IgD-negative memory B cell (primary cell): ENCODE measurements around the gene NTN1. TPM values are rescaled to one million over a fixed set of nuclear protein-coding genes. Genes with fewer than 3 reads are reported as not detected.

Experiments used
- H3K27ac Mint-ChIP-seq, 3 donors: one replicate each; pipeline ENCODE4 v1.8.0; 2020 to 2022; ENCODE audit warnings: mild to moderate bottlenecking in 3 of 3, mixed read lengths in 3 of 3, moderate library complexity in 1 of 3
- H3K27me3 Mint-ChIP-seq: one replicate; pipeline ENCODE4 v1.8.0; 2021; ENCODE audit warnings: mixed read lengths
- H3K36me3 Mint-ChIP-seq: one replicate; pipeline ENCODE4 v1.8.0; 2020; ENCODE audit warnings: mild to moderate bottlenecking, mixed read lengths
- H3K4me1 Mint-ChIP-seq, 3 donors: one replicate each; pipeline ENCODE4 v1.8.0; 2020 to 2022; ENCODE audit warnings: mixed read lengths in 3 of 3, mild to moderate bottlenecking in 1 of 3
- H3K4me3 Mint-ChIP-seq, 4 donors: one replicate each; pipeline ENCODE4 v1.8.0; 2020 to 2022; ENCODE audit warnings: mild to moderate bottlenecking in 4 of 4, mixed read lengths in 4 of 4, moderate library complexity in 3 of 4
- H3K9me3 Mint-ChIP-seq, 3 donors: one replicate each; pipeline ENCODE4 v1.8.0; 2020 to 2021; ENCODE audit warnings: mixed read lengths in 3 of 3, mild to moderate bottlenecking in 1 of 3
- polyA plus RNA-seq: library from polyadenylated mRNA; unstranded; fragments of 300-500 nt; fragmentation: Illumina TruSeq; gene quantifications from one replicate; pipeline ENCODE4 v1.2.3, GENCODE V29; 2021

Gene NTN1
- polyA plus RNA-seq, 1 donor from 2014 or later: not detected

GRCh38 chr17:9212376-9213302 is 191.3 kb downstream of the NTN1 start:
- H3K27me3 Mint-ChIP-seq: no peaks in the 10 kb centered on the region
- H3K4me3 Mint-ChIP-seq: no peak overlapping the region
- no peaks in the 10 kb centered on the region for H3K36me3 Mint-ChIP-seq
- peaks cover 7 to 20% (median 10%) of the 10 kb centered on the region in 3 donors for H3K9me3 Mint-ChIP-seq
- H3K27ac Mint-ChIP-seq: no peak overlapping the region
- H3K4me1 Mint-ChIP-seq: no peaks in the 10 kb centered on the region

GRCh38 chr17:9213303-9213640 is 192.0 kb downstream of the NTN1 start:
- Mint-ChIP-seq H3K9me3 (peaks cover 7 to 20% (median 10%) of the 10 kb centered on the region in 3 donors), H3K27ac (no peak overlapping the region), H3K4me1 (no peaks in the 10 kb centered on the region), H3K27me3 (no peaks in the 10 kb centered on the region), H3K4me3 (no peak overlapping the region), H3K36me3 (no peaks in the 10 kb centered on the region)

GRCh38 chr17:9215465-9215864 is 194.2 kb downstream of the NTN1 start:
- Mint-ChIP-seq H3K27me3 (peaks cover 2% of the 10 kb centered on the region), H3K27ac (no peak overlapping the region), H3K4me3 (no peak overlapping the region), H3K4me1 (no peaks in the 10 kb centered on the region), H3K36me3 (no peaks in the 10 kb centered on the region), H3K9me3 (peaks cover 7 to 20% (median 10%) of the 10 kb centered on the region in 3 donors)

GRCh38 chr17:9217151-9218056 is 196.1 kb downstream of the NTN1 start:
- Mint-ChIP-seq H3K36me3 (no peaks in the 10 kb centered on the region), H3K4me3 (peak overlapping the region in 1 of 4 donors; percentile 70)

GRCh38 chr17:9218064-9218635 is 196.8 kb downstream of the NTN1 start:
- no peak overlapping the region for H3K27ac Mint-ChIP-seq
- no peaks in the 10 kb centered on the region for H3K4me1 Mint-ChIP-seq
- H3K27me3 Mint-ChIP-seq: peaks cover 2% of the 10 kb centered on the region
- no peak overlapping the region for H3K4me3 Mint-ChIP-seq
- no peaks in the 10 kb centered on the region for H3K36me3 Mint-ChIP-seq
- H3K9me3 Mint-ChIP-seq: peaks cover 7 to 20% (median 10%) of the 10 kb centered on the region in 3 donors

More at GRCh38 chr17:9217151-9218056, 196.1 kb downstream of the NTN1 start:
- Mint-ChIP-seq H3K4me1 (no peaks in the 10 kb centered on the region), H3K27me3 (peaks cover 2% of the 10 kb centered on the region), H3K27ac (no peak overlapping the region), H3K9me3 (peaks cover 7 to 20% (median 10%) of the 10 kb centered on the region in 3 donors)

- Mint-ChIP-seq H3K4me3 (no peak overlapping the region), H3K27me3 (peaks cover 2% of the 10 kb centered on the region)
Measured at GRCh38 chr17:9218911-9219310, 197.6 kb downstream of the NTN1 start.

GRCh38 chr17:9219631-9220397 is 198.5 kb downstream of the NTN1 start:
- Mint-ChIP-seq H3K4me3 (no peak overlapping the region), H3K4me1 (no peaks in the 10 kb centered on the region), H3K36me3 (no peaks in the 10 kb centered on the region), H3K27ac (no peak overlapping the region), H3K27me3 (peaks cover 2% of the 10 kb centered on the region), H3K9me3 (peaks cover 7 to 20% (median 10%) of the 10 kb centered on the region in 3 donors)

More at GRCh38 chr17:9218911-9219310, 197.6 kb downstream of the NTN1 start:
- H3K36me3 Mint-ChIP-seq: no peaks in the 10 kb centered on the region
- no peaks in the 10 kb centered on the region for H3K4me1 Mint-ChIP-seq
- H3K27ac Mint-ChIP-seq: no peak overlapping the region
- peaks cover 7 to 20% (median 10%) of the 10 kb centered on the region in 3 donors for H3K9me3 Mint-ChIP-seq

GRCh38 chr17:9220398-9221146 is 199.3 kb downstream of the NTN1 start:
- H3K4me3 Mint-ChIP-seq: peak overlapping the region in 1 of 4 donors; percentile 22
- no peaks in the 10 kb centered on the region for H3K4me1 Mint-ChIP-seq
- peaks cover 3 to 15% (median 7%) of the 10 kb centered on the region in 3 donors for H3K9me3 Mint-ChIP-seq
- H3K27me3 Mint-ChIP-seq: peaks cover 2% of the 10 kb centered on the region
- H3K36me3 Mint-ChIP-seq: no peaks in the 10 kb centered on the region
- peak overlapping the region in 1 of 3 donors; percentile 43 for H3K27ac Mint-ChIP-seq

- H3K27me3 Mint-ChIP-seq: peaks cover 2% of the 10 kb centered on the region
- no peak overlapping the region for H3K4me3 Mint-ChIP-seq
- H3K27ac Mint-ChIP-seq: no peak overlapping the region
- peaks cover 0 to 7% (median 0%) of the 10 kb centered on the region in 3 donors for H3K9me3 Mint-ChIP-seq
- H3K4me1 Mint-ChIP-seq: no peaks in the 10 kb centered on the region
- H3K36me3 Mint-ChIP-seq: no peaks in the 10 kb centered on the region
Measured at GRCh38 chr17:9221147-9221921, 200.0 kb downstream of the NTN1 start.

GRCh38 chr17:9221922-9222180 is 200.5 kb downstream of the NTN1 start:
- Mint-ChIP-seq H3K4me3 (no peak overlapping the region), H3K36me3 (no peaks in the 10 kb centered on the region)

GRCh38 chr17:9223531-9223930 is 202.2 kb downstream of the NTN1 start:
- Mint-ChIP-seq H3K27ac (no peak overlapping the region), H3K9me3 (no peaks in the 10 kb centered on the region), H3K36me3 (no peaks in the 10 kb centered on the region), H3K4me1 (no peaks in the 10 kb centered on the region), H3K4me3 (no peak overlapping the region), H3K27me3 (peaks cover 2% of the 10 kb centered on the region)

More at GRCh38 chr17:9221922-9222180, 200.5 kb downstream of the NTN1 start:
- H3K4me1 Mint-ChIP-seq: no peaks in the 10 kb centered on the region
- H3K27me3 Mint-ChIP-seq: peaks cover 2% of the 10 kb centered on the region
- no peak overlapping the region for H3K27ac Mint-ChIP-seq
- H3K9me3 Mint-ChIP-seq: peaks cover 0 to 4% (median 0%) of the 10 kb centered on the region in 3 donors

- no peaks in the 10 kb centered on the region for H3K4me1 Mint-ChIP-seq
Measured at GRCh38 chr17:9224485-9224884, 203.2 kb downstream of the NTN1 start.

More at GRCh38 chr17:9224485-9224884, 203.2 kb downstream of the NTN1 start:
- H3K27me3 Mint-ChIP-seq: peaks cover 2% of the 10 kb centered on the region
- no peak overlapping the region for H3K4me3 Mint-ChIP-seq
- H3K27ac Mint-ChIP-seq: no peak overlapping the region
- H3K9me3 Mint-ChIP-seq: no peaks in the 10 kb centered on the region
- no peaks in the 10 kb centered on the region for H3K36me3 Mint-ChIP-seq
